ENCODE results near the gene CTNNA3. TPM values are rescaled to one million over a fixed set of nuclear protein-coding genes. Genes with fewer than 3 reads are reported as not detected.

Gene CTNNA3
- total RNA-seq, 2 donors from 2014 or later = 0.37 to 1.1 TPM

- H3K9ac ChIP-seq (ENCODE audit: low read depth in 2 of 2, low read length in 2 of 2) = no peak overlapping the region
- H3K27me3 ChIP-seq = no peaks in the 10 kb centered on the region
- TF ChIP-seq CTCF (IDR thresholded peaks at IDR 0.05) = no peak
- H3K9me3 ChIP-seq = no peaks in the 10 kb centered on the region
- no peaks in the 10 kb centered on the region for H3K4me1 ChIP-seq
- no peak for DNase-seq
- intact Hi-C loops (cut with DNase I) = no loop called here
- no peak overlapping the region for H3K27ac ChIP-seq
- H3K36me3 ChIP-seq = no peaks in the 10 kb centered on the region
- no peak overlapping the region for H3K4me3 ChIP-seq
These were observed 88.5 kb downstream of the CTNNA3 start for GRCh38 chr10:67607472-67607871.

GRCh38 chr10:67606572-67606971 lies 89.4 kb downstream of the CTNNA3 start:
- Histone ChIP-seq H3K9me3 (no peaks in the 10 kb centered on the region), H3K27me3 (no peaks in the 10 kb centered on the region), H3K4me3 (no peak overlapping the region), H3K9ac (ENCODE audit: low read depth in 2 of 2, low read length in 2 of 2) (no peak overlapping the region), H3K4me1 (no peaks in the 10 kb centered on the region), H3K27ac (no peak overlapping the region), H3K36me3 (no peaks in the 10 kb centered on the region)
- TF ChIP-seq CTCF (IDR thresholded peaks at IDR 0.05) = no peak
- DNase-seq = no peak
- intact Hi-C loops (cut with DNase I) = no loop called here

- Histone ChIP-seq H3K4me1 (no peaks in the 10 kb centered on the region), H3K36me3 (no peaks in the 10 kb centered on the region), H3K27ac (no peak overlapping the region), H3K9me3 (no peaks in the 10 kb centered on the region), H3K9ac (ENCODE audit: low read depth in 2 of 2, low read length in 2 of 2) (no peak overlapping the region), H3K4me3 (no peak overlapping the region), H3K27me3 (no peaks in the 10 kb centered on the region)
- intact Hi-C loops (cut with DNase I) = no loop called here
- no peak for DNase-seq
- TF ChIP-seq CTCF (IDR thresholded peaks at IDR 0.05) = no peak
These were observed 92.3 kb downstream of the CTNNA3 start for GRCh38 chr10:67603701-67604100.

- Histone ChIP-seq H3K4me3 (no peak overlapping the region), H3K36me3 (no peaks in the 10 kb centered on the region), H3K9ac (ENCODE audit: low read depth in 2 of 2, low read length in 2 of 2) (no peak overlapping the region), H3K27me3 (no peaks in the 10 kb centered on the region), H3K4me1 (no peaks in the 10 kb centered on the region), H3K9me3 (no peaks in the 10 kb centered on the region), H3K27ac (no peak overlapping the region)
- DNase-seq = no peak
- TF ChIP-seq CTCF (IDR thresholded peaks at IDR 0.05) = no peak
- intact Hi-C loops (cut with DNase I) = no loop called here
These were observed 92.9 kb downstream of the CTNNA3 start for GRCh38 chr10:67603086-67603485.

GRCh38 chr10:67602268-67602950 lies 93.6 kb downstream of the CTNNA3 start:
- Histone ChIP-seq H3K9ac (ENCODE audit: low read depth in 2 of 2, low read length in 2 of 2) (no peak overlapping the region), H3K4me1 (no peaks in the 10 kb centered on the region), H3K27me3 (no peaks in the 10 kb centered on the region), H3K4me3 (no peak overlapping the region), H3K36me3 (no peaks in the 10 kb centered on the region), H3K27ac (no peak overlapping the region), H3K9me3 (no peaks in the 10 kb centered on the region)
- intact Hi-C loops (cut with DNase I) = no loop called here
- TF ChIP-seq CTCF (IDR thresholded peaks at IDR 0.05) = no peak
- no peak for DNase-seq

Measured in colonic mucosa (tissue), 4 donors.